HTR-8/SVneo (cell line): ENCODE results near the gene CBLB.

Experiments used
- DNase-seq: peaks from one replicate; pipeline ENCODE4 v3.0.0; 2011; ENCODE audit warnings: low spot score, mixed read lengths; ENCODE audit not compliant: insufficient read length
- FAIRE-seq: peaks from 2 replicates; lab custom pipeline; 2011; peaks lifted over from hg19 to GRCh38; lab: Jason Lieb, UNC

CBLB gene

GRCh38 chr3:105791919-105792786, 76.7 kb downstream of the CBLB start:
- peak; percentile 94 for FAIRE-seq
- peak; percentile 77 for DNase-seq

DNA sequence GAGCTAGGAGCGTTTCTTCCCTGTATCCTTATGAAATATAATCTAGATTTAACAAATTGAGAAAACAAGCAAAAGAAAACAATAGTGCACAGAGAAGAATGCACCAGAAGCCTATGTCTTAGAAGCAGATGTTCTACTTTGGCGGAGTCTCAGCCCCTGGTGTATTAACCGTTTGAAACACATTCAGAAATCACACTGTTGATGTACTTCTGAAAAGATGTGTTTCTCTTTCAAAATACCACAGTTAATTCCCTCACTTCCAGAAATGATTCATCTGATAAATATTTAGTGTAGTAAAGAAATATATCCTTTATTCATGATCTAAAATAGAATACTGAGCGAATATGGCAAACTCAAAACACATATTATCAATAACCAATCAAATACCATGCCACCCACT, 77.7 kb downstream of the CBLB start:
- DNase-seq, result no peak

DNA sequence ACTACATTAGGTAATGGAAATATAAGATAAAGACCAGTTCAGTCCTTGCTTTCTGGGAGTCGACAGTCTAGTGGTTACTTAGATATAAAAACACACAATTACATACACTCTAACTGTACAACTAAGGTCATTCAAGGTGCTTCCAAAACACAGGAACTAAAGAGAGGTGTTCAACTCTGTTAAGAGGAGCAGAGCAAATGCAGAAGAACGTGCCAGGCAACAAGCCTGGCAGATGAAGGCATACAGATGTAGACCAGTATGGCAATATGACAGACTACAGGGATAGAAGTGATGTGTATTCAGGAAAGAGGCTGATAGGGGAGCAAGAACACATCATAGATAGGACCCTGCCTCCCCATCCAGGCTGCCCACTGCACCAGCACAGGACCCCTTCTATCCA, 78.3 kb downstream of the CBLB start:
- no peak for DNase-seq
- no peak for FAIRE-seq

More for the DNA sequence above, 77.7 kb downstream of the CBLB start:
- FAIRE-seq, result no peak

GRCh38 chr3:105788593-105788992, 80.2 kb downstream of the CBLB start:
- FAIRE-seq, result no peak
- DNase-seq, result no peak

DNA sequence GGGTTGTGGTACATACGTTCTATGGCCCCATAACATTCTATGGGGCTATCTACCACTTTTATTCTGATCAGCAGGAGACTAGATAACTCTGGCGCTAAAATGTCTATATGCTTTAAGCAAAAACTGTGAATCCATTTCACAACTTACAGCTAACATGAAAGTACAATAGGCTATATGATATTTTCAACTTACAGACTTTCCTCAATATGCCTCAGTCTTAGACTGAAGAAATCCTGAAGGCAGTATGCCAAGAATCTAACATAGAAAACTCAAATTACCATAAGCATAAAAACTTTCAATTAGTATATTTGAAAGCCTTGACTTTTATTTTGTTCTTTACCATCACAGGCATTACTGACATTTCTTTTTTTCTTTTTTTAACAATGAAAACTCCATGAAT, 81.4 kb downstream of the CBLB start:
- FAIRE-seq, result no peak
- no peak for DNase-seq

DNA sequence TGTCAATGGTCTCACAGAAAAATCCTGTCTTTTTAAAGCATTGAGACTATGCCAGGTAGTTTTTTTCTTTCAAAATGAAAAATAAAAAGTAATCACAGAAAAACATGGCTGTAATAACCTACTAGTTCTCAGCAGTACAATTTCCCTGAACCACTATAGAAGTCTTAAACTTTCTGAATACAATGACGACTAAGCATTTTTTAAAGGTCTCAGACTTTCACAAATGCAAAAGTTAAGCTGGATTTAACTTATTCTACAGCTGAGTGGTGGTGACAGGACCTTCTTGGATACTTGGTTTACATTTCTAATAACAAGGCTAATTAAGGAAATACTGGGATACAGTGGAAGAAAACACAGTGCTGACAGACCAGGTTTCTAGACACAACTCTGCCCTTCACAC, 81.8 kb downstream of the CBLB start:
- no peak for FAIRE-seq
- no peak for DNase-seq

DNA sequence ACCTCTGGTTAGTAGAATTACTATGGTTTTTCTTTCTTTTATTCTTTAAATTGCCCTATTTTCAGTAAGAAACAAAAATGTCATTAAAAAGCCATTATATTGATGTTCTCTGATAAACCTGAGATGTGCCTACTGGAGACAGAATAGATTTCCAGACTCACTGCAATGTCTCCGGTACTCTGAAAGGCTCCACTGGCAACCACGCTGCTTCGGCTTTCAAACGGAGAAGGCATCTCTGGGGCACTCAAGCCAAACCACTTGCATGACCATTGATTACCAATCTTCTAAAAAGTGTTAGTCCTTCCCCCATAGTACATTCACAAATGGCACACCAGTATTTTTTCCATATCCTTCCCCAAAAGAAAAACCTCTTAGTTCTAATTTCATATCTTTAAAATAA, 82.6 kb downstream of the CBLB start:
- DNase-seq, result no peak
- FAIRE-seq, result no peak

DNA sequence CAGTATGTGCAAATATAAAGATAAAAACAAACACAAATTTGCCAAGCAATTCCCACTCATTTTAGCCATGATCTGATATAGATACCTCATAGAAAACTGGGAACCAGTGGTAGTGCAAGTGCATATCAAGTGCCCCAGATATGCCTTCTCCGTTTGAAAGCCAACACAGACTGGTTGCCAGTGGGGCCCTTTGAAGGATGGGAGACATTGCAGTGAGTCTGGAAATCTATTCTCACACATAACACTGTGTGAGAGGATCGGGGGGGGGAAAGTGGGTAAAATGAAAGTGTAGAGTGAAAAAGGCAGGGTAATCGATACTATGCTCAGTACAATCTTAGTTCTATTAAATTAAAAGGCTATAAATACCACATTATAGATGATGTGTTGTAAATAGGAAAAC, 83.0 kb downstream of the CBLB start:
- no peak for FAIRE-seq
- no peak for DNase-seq

- no peak for FAIRE-seq
- no peak for DNase-seq
These were observed 85.2 kb downstream of the CBLB start for GRCh38 chr3:105783631-105784030.

- no peak for FAIRE-seq
- no peak for DNase-seq
These were observed 86.9 kb downstream of the CBLB start for GRCh38 chr3:105781871-105782270.

DNA sequence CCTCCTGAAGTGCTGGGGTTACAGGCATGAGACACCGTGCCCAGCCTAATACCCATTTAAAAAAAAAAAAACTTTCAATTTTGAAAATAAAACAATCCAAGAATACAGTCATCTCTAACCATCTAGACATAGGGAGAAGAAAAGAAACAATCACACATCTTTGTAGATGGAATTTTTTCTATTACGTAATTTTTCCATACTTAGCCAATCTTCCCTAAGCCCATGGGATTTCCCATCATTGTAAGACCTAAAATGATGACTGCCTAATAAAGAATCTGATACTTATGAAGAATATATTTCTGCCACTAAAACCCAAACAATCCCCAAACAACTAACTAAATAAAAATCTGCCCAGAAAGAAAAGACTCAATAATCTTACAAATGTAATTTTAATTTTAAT, 88.7 kb downstream of the CBLB start:
- FAIRE-seq, result no peak
- no peak for DNase-seq

DNA sequence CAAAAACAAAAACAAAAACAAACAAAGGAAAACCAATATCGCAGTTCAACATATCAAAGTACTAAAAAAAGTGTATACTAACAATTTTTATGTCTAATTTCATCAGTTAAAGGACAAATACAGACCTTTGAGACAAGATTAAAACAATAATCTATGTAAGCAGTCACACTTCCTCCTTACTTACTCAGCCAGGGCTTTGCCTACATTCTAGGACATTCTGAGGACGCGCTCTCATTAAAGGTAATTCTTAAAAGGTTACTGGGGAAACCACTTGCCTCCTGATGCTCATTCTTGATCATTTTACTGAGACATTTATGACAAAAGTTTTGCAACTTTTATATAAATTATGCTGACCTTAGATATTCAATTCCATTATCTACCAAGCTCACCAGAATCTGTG, 93.4 kb downstream of the CBLB start:
- no peak for FAIRE-seq

GRCh38 chr3:105774444-105775180, 94.2 kb downstream of the CBLB start:
- DNase-seq, result no peak
- no peak for FAIRE-seq

More for the DNA sequence above, 93.4 kb downstream of the CBLB start:
- DNase-seq, result no peak

GRCh38 chr3:105773291-105773690, 95.5 kb downstream of the CBLB start:
- DNase-seq, result no peak
- FAIRE-seq, result no peak

DNA sequence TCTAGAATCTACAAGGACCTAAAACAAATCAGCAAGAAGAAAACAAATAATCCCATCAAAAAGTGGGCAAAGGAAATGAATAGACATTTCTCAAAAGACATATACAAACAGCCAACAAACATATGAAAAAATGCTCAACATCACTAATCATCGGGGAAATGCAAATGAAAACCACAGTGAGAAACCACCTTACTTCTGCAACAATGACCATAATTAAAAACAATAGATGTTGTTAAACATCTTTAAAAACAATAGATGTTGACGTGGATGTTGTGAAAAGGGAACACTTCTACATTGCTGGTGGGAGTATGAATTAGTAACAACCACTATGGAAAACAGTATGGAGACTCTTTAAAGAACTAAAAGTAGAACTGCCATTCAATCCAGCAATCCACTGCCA, 96.2 kb downstream of the CBLB start:
- no peak for FAIRE-seq
- no peak for DNase-seq

DNA sequence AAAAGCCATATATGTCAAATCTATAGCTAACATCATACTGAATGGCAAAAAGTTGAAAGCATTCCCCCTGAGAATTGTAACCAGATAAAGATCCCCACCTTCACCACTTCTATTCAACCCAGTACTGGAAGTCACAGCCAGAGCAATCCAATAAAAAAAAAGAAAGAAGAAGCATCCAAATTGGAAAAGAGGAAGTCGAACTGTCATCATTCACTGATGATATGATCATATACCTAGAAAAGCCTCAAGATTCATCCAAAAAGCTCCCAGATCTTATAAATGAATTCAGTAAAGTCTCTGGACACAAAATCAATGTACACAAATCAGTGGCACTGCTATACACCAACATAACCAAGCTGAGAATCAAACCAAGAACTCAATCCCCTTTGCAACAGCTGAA, 97.4 kb downstream of the CBLB start:
- no peak for FAIRE-seq

GRCh38 chr3:105770410-105770809, 98.4 kb downstream of the CBLB start:
- DNase-seq (no peak), FAIRE-seq (no peak)

More for the DNA sequence above, 97.4 kb downstream of the CBLB start:
- DNase-seq, result no peak

- no peak for FAIRE-seq
- no peak for DNase-seq
These were observed 101.0 kb downstream of the CBLB start for GRCh38 chr3:105767776-105768175.

DNA sequence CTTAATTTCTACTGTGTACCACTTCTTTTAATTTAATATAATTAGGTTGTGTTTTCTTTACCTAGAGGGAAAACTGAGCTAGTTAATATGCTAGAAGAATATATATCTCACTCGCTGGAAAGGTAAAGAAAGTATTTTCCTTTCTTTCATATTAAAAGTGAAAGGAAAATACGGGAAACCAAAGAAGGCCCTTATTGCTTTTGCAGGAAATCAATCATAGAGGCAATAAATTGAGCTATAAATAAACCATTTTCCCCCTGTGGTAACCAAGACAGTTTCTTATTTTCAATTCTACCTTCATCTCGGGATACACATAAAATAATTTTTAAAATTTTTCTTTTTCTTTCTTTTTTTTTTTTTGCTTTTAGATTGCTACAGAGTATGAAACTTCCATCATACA, 101.6 kb downstream of the CBLB start:
- no peak for DNase-seq
- FAIRE-seq, result no peak

DNA sequence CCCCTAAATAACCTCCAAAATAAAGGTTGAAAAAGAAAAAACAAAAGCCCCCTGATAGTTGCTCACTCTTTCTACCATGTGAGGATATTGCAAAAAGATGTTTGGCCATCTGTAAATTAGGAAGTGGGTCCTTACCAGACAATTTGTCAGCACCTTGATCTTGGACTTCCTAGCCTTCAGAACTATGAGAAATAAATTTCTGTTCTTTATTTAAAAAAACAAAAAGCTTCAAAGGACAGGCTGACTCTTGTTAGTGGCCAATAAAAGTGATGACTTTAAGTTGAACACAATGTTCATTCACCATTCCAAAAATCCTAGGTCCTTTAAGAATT, 103.5 kb downstream of the CBLB start:
- DNase-seq, result no peak
- no peak for FAIRE-seq

DNA sequence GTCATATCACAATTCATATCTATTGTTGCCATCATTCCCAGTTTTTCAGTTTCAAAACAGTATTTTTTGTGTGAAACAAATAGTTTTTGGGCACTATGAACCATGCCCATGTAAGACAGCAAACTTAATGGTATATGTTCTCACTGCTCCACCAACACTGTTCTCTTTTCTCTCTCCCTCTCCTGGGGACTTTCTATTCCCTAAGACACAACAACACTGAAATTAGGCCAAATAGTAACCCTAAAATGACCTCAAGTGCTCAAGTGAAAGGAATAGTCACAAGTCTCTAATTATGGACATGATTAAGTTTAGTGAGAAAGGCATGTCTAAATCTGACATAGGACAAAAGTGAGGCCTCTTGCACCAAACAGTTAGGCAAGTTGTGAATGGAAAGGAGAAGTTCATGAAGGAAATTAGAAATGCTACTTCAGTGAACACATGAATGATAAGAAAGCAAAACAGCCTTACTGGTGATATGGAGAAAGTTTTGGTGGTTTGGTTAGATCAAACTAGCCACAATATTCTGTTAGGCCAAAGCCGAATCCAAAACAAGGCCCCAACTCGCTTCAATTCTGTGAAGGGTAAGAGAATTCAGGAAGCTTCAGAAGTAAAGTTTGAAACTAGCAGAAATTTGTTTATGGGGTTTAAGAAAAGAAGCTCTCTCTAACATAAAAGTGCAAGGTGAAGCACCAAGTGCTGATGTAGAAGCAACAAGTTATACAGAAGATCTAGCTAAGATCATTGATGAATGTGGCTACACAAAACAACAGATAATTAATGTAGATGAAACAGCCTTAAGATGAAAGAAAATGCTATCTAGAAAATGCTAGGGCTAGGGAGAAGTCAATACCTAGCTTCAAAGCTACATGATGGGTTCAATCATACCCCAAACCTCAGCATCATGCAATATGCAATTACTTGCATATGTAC, 104.2 kb downstream of the CBLB start:
- no peak for FAIRE-seq
- DNase-seq, result no peak
